ENCODE data around the gene RELN. TPM values are rescaled to one million over a fixed set of nuclear protein-coding genes. Genes with fewer than 3 reads are reported as not detected.
"Not testable (repeated sequence)": the region's sequence is repeated elsewhere in the genome, so short reads cannot be mapped to it uniquely, and the experiment has no call there.

The RELN gene
- total RNA-seq, 1 experiment from 2014 or later, result 4.3 TPM

DNA sequence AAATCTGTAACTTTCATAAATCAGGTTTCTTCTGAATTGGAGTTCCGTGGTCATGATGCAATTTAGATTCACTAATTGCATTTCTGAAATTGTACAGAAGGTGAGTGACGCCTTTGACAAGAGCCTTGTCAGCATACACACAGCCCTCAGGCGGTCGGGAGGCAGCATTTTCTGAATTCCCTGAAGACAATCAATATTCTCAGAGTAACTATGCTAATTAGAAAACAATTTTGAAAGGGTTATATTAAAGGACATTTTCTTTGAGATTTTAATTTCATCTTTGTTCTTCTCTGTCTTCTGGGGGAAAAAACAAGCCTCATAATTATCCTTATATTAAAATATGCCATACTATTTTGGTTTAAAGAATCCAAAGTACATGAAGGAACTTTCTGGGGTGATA, 488.3 kb downstream of the RELN start:
- H3K27me3 ChIP-seq (replicated peaks; ENCODE audit: control insufficient read depth, insufficient read depth, low read length), result no peaks in the 10 kb centered on the region
- no peak for DNase-seq

DNA sequence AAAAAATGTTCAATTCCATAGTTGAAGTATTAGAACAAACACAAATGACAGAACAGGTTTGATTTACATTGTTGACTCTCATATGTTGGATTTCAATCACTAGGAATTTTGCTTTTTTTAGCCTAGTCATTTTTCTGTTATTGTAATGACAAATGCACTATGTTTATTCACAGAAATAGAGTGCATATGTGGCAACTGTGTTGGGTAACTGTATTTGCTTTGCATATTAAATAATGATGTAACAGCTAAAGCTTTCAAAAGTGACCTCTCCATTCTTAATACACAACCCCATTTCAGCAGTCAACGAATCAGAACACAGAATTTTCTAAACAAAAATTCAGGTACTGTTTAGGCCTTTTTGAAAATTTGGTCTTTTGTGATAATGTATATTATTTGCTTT, 489.5 kb downstream of the RELN start:
- ChIA-PET POLR2A (no interaction called here), CTCF (no interaction called here)
- no TSS peak for BruUV-seq (replicated peaks)
- Mint-ChIP-seq H3K9me3 (ENCODE audit: unreplicated experiment) (no peaks in the 10 kb centered on the region), H3K4me3 (ENCODE audit: unreplicated experiment) (no peak overlapping the region), H3K4me1 (ENCODE audit: low read depth, unreplicated experiment) (no peaks in the 10 kb centered on the region), H3K36me3 (ENCODE audit: insufficient read depth, unreplicated experiment) (no peaks in the 10 kb centered on the region), H3K27me3 (ENCODE audit: insufficient read depth, unreplicated experiment) (no peaks in the 10 kb centered on the region), H3K27ac (ENCODE audit: unreplicated experiment) (no peak overlapping the region)
- Histone ChIP-seq H3K9me3 (no peaks in the 10 kb centered on the region), H3K36me3 (ENCODE audit: control insufficient read depth, insufficient read depth, low read length) (no peaks in the 10 kb centered on the region), H3K4me1 (no peaks in the 10 kb centered on the region), H3K27me3 (replicated peaks; ENCODE audit: control insufficient read depth, insufficient read depth, low read length) (no peaks in the 10 kb centered on the region), H3K4me3 (ENCODE audit: low read depth, low read length) (no peak overlapping the region)
- TF ChIP-seq CTCF (IDR thresholded peaks at IDR 0.05; ENCODE audit: insufficient read depth in 1 of 2, low read depth in 1 of 2, low read length in 1 of 2, severe bottlenecking in 1 of 2, unreplicated experiment in 1 of 2), result no peak
- no peak for DNase-seq
- intact Hi-C loops (cut with micrococcal nuclease; ENCODE audit: unreplicated experiment), result no loop called here

More for the DNA sequence above, 488.3 kb downstream of the RELN start:
- Histone ChIP-seq H3K36me3 (ENCODE audit: control insufficient read depth, insufficient read depth, low read length) (no peaks in the 10 kb centered on the region), H3K9me3 (no peaks in the 10 kb centered on the region), H3K4me3 (ENCODE audit: low read depth, low read length) (no peak overlapping the region), H3K4me1 (no peaks in the 10 kb centered on the region)
- no peaks in the 10 kb centered on the region for H3K36me3 Mint-ChIP-seq (ENCODE audit: insufficient read depth, unreplicated experiment)
- ChIA-PET CTCF (no interaction called here), POLR2A (no interaction called here)
- peaks cover 9% of the 10 kb centered on the region for H3K9me3 Mint-ChIP-seq (ENCODE audit: unreplicated experiment)
- H3K4me3 Mint-ChIP-seq (ENCODE audit: unreplicated experiment), result no peak overlapping the region
- TF ChIP-seq CTCF (IDR thresholded peaks at IDR 0.05; ENCODE audit: insufficient read depth in 1 of 2, low read depth in 1 of 2, low read length in 1 of 2, severe bottlenecking in 1 of 2, unreplicated experiment in 1 of 2), result no peak
- no TSS peak for BruUV-seq (replicated peaks)
- peaks cover 2% of the 10 kb centered on the region for H3K27me3 Mint-ChIP-seq (ENCODE audit: insufficient read depth, unreplicated experiment)
- H3K27ac Mint-ChIP-seq (ENCODE audit: unreplicated experiment), result no peak overlapping the region
- no peaks in the 10 kb centered on the region for H3K4me1 Mint-ChIP-seq (ENCODE audit: low read depth, unreplicated experiment)
- intact Hi-C loops (cut with micrococcal nuclease; ENCODE audit: unreplicated experiment), result no loop called here

- Histone ChIP-seq H3K4me3 (ENCODE audit: low read depth, low read length) (no peak overlapping the region), H3K9me3 (no peaks in the 10 kb centered on the region), H3K4me1 (peaks cover 8% of the 10 kb centered on the region), H3K36me3 (ENCODE audit: control insufficient read depth, insufficient read depth, low read length) (no peaks in the 10 kb centered on the region), H3K27me3 (replicated peaks; ENCODE audit: control insufficient read depth, insufficient read depth, low read length) (no peaks in the 10 kb centered on the region)
- H3K9me3 Mint-ChIP-seq (ENCODE audit: unreplicated experiment), result no peaks in the 10 kb centered on the region
- no TSS peak for BruUV-seq (replicated peaks)
- H3K36me3 Mint-ChIP-seq (ENCODE audit: insufficient read depth, unreplicated experiment), result no peaks in the 10 kb centered on the region
- H3K27me3 Mint-ChIP-seq (ENCODE audit: insufficient read depth, unreplicated experiment), result no peaks in the 10 kb centered on the region
- CTCF ChIA-PET, result no interaction called here
- H3K4me1 Mint-ChIP-seq (ENCODE audit: low read depth, unreplicated experiment), result no peaks in the 10 kb centered on the region
- DNase-seq, result peak in 1 of 2 experiments; percentile 9
- no peak for TF ChIP-seq CTCF (IDR thresholded peaks at IDR 0.05; ENCODE audit: insufficient read depth in 1 of 2, low read depth in 1 of 2, low read length in 1 of 2, severe bottlenecking in 1 of 2, unreplicated experiment in 1 of 2)
- no peak overlapping the region for H3K4me3 Mint-ChIP-seq (ENCODE audit: unreplicated experiment)
- H3K27ac Mint-ChIP-seq (ENCODE audit: unreplicated experiment), result no peak overlapping the region
- intact Hi-C loops (cut with micrococcal nuclease; ENCODE audit: unreplicated experiment), result no loop called here
- POLR2A ChIA-PET, result no interaction called here
Measured at GRCh38 chr7:103487419-103487818, 502.0 kb downstream of the RELN start.

GRCh38 chr7:103486873-103487272, 502.6 kb downstream of the RELN start:
- intact Hi-C loops (cut with micrococcal nuclease; ENCODE audit: unreplicated experiment); H3K36me3 ChIP-seq (ENCODE audit: control insufficient read depth, insufficient read depth, low read length); DNase-seq; H3K9me3 Mint-ChIP-seq (ENCODE audit: unreplicated experiment); H3K27me3 Mint-ChIP-seq (ENCODE audit: insufficient read depth, unreplicated experiment); CTCF ChIA-PET; H3K36me3 Mint-ChIP-seq (ENCODE audit: insufficient read depth, unreplicated experiment); POLR2A ChIA-PET; H3K27ac Mint-ChIP-seq (ENCODE audit: unreplicated experiment); H3K4me3 ChIP-seq (ENCODE audit: low read depth, low read length); H3K9me3 ChIP-seq; H3K4me1 ChIP-seq; H3K27me3 ChIP-seq (replicated peaks; ENCODE audit: control insufficient read depth, insufficient read depth, low read length); H3K4me3 Mint-ChIP-seq (ENCODE audit: unreplicated experiment); H3K4me1 Mint-ChIP-seq (ENCODE audit: low read depth, unreplicated experiment); BruUV-seq (replicated peaks): not testable (repeated sequence)
